SW 1271 (cell line): ENCODE data around the gene DCTN3.
"Not testable (repeated sequence)": the region's sequence is repeated elsewhere in the genome, so short reads cannot be mapped to it uniquely, and the experiment has no call there.

Experiments
- DNase-seq, 2 experiments: peaks; one replicate each; lab custom pipeline; 2025; lab: John Stamatoyannopoulos, UW

The DCTN3 gene

DNA sequence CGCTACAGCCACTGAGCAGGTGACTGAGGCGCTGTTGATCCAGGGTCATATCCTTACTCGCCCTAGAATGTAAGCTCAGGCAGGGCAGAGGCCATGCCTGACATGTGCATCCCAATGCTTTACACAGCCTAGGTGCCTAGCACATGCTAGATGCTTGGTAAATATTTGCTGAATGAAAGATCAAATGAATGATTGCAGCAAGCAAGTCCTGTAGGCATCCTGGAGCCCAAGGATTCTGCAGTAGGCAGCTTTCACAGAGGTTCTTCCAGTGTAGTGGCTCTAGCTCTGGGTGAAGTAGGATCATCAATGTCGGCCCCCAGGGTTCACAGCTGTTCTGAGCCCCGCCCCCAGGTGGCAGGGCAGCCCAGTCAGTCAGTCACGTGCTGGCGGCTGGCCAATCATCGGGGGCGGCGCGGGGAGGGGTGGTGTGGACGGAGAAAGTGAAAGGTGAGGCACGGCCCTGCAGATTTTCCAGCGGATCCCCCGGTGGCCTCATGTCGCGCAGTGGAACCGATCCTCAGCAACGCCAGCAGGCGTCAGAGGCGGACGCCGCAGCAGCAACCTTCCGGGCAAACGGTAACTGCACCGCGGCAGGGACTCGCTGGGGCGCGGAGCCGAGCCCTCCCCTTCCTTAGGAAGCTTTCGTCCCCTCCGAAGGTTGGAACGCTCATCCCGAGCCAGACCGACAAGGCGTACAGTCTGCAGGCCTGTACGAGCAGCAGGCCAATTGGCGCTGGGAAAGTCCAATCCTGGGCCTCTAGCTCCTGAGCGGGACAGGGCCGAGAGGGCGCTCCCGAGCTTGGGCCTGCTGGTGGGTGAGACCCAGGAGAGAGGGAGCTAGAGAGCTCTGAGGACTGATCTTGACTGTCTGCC is 26.2 kb upstream of the DCTN3 start, which contains the start of gene GALT:
TSS of gene GALT (plus strand) at position 465 of the 873 bp plus-strand sequence. CDS start at position 495, 30 bp downstream.
- peak; percentile 51 to 75 for DNase-seq

DNA sequence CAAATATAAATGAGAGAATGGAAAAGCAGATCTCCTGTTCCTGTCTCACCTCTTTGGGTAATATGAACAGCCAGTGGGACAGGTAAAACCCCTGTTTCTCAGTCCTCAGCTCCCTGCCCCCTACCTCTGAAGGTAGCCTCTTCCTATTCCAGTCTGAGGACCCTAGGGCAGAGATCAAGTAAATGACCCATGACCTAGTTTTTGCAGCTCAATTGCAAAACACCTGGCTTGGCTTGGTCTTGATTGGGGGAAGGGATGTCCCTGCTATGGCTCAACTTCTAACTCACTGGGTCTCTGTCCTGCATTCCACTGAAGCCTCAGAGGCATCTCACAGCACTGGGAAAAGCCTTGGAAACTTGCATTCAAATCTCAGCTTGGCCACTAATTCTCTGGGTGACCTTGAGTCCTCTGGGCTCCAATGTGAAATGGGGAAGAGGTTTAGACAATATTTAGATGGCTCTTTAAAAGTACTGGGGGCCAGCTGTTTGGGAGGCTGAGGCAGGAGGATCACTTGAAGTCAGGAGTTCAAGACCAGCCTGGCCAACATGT is 24.5 kb upstream of the DCTN3 start:
- no peak for DNase-seq

DNA sequence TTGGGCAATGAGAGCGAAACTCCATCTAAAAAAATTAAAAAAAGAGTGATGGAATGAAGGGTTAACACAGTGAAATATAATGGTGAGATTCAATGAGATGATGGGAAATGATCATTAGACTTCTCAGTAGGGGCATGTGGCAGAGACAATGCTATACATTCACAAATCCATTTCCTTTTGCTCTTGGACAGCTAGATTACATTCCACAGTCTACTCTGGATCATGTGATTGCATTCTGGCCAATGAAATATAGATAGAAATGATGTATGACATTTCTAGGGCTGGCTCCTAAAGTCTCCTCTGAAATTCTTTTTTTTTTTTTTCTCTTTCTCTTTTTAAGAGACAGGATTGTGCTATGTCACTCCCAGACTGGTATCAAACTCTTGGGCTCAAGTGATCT is 22.4 kb upstream of the DCTN3 start:
- DNase-seq, result no peak

DNA sequence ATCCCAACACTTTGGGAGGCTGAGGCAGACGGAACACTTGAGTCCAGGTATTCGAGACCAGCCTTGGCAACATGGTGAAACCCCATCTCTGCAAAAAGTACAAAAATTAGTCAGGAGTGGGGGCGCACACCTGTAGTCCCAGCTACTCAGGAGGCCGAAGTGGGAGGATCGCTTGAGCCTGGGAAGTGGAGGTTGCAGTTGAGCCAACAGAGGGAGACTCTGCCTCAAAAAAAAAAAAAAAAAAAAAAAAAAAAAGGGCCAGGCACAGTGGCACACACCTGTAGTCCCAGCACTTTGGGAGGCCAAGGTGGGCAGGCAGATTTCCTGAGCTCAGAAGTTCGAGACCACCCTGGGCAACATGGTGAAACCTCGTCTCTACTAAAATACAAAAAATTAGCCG is 19.0 kb upstream of the DCTN3 start:
- not testable (repeated sequence) for DNase-seq

DNA sequence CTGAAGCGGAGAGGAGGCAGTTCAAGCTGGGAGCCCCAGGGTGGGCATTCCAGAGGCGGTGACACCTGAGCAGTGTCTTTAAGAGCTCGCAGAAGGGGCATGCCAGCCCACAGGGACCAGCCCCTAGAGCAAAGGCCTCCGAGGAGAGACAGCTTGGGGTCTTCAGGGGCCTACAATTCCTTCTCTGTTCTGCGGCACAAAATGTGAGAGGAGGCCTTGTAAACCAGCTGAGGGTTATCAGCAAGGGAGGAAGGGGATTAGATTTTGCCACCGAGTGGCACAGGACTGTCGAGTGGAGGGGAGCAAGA is 17.8 kb upstream of the DCTN3 start:
- DNase-seq, result no peak

DNA sequence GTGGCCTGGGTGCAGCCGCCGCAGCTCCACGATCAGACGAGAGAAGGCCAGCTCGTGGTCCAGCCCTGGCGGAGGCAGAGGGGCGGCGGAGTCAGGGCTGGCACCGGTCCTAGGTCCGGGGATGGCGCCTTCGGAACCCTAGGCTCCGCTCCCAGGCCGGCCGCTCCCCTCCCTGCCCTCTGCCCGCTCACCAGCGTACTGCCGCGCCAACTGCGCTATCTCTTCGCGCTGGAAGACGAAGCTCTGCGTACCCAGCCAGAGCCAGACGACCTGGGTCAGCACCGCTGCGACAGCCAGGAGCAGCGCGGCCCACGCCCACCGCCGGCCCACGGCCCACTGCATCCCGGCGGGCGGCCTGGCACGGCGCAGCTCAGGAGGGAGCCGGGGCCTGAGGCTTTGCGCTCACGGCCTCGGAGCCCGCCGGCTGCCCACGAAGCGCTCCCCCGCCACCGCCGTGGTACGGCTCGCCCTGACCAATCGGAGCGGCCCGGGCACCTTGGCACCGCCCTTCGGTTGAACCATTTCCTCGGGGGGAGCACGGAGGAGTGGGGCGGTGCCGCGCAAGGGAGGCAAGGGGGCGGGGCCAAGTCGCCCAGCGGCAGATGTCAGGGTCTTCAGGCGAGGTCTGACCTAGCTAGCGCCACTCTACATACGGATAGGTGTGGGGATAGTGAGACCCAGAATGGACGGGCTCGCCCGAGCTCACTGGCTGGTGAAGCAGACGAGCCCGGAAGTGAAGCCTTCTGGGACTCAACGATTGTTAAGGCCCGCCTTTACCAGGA is 17.3 kb upstream of the DCTN3 start, which contains the start of gene SIGMAR1:
TSS of gene SIGMAR1 (minus strand) at position 432 of the 782 bp plus-strand sequence. CDS start at position 342, 90 bp downstream.
- peak; percentile 43 to 78 for DNase-seq

DNA sequence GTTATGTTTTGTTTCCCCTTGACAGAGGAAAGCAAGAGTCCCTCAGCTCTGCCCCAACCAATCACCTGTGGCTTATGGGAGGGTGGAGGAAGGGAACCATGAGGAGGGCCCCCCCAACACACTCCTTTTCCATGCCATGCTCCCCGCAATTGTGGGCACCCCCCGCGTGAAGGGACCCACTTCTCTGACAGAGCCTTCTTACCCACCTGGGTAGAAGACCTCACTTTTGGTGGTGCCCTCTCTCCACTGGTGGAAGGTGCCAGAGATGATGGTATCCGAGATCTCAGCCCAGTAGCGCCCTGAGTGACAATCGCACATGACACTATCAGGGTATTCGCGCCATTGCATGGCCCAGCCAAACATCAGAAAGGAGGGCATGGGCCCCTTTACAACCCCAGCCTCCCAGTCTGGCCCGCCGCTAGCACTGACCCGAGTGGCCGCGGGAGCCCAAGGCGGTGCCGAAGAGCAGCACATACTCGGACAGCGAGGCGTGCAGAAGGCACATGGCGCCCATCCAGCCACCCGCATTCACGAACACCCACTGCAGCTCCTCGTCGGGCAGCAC is 16.6 kb upstream of the DCTN3 start:
- DNase-seq, result no peak

DNA sequence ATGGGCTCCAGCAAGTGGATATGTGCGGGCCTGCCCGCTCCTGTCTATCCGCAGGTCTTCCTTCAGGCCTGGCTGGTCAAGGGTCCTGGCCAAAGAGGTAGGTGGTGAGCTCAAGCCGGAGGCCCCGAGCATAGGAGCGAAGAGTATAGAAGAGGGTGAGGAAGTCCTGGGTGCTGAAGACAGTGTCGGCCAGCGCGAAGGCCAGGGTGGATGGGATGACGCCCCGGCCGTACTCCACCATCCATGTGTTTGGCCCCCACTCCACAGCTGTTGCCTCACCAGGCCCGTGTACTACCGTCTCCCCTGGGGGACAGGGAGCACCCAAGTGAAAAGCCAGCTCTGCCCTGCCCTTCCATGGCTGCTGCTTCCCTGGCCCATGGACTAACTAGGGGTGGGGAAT is 15.3 kb upstream of the DCTN3 start:
- no peak for DNase-seq

DNA sequence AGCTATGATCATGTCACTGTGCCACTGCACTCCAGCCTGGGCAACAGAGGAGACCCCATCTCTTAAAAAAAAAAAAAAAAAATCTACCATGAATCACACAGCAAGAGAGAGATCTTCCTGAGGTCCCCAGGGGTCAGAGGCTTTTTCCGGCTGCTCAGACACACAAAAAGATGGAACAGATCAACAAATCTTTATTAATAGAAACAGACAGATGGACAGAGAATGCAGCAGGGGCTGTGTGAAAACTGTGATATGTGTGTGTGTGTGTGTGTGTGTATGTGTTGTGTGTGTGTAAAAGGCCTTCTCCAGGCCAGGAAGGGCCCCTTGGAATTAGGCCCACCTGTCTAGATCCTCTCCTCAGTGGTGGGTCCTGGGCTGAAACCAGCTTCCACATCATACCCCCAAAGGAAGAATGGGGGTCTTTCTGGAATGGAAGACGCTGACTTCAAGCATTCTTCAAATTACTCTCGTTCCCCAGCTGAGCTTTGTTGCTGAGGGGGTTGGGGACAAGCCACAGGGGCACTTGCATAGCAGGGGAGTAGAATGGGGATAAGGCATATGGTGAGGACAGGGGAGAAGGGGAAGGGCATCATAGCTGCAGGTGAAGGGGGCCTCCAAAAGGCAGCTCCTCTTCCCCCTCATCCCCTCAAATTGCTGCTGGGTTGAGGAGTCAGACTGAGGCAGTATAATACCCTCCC is 14.4 kb upstream of the DCTN3 start:
- no peak for DNase-seq

DNA sequence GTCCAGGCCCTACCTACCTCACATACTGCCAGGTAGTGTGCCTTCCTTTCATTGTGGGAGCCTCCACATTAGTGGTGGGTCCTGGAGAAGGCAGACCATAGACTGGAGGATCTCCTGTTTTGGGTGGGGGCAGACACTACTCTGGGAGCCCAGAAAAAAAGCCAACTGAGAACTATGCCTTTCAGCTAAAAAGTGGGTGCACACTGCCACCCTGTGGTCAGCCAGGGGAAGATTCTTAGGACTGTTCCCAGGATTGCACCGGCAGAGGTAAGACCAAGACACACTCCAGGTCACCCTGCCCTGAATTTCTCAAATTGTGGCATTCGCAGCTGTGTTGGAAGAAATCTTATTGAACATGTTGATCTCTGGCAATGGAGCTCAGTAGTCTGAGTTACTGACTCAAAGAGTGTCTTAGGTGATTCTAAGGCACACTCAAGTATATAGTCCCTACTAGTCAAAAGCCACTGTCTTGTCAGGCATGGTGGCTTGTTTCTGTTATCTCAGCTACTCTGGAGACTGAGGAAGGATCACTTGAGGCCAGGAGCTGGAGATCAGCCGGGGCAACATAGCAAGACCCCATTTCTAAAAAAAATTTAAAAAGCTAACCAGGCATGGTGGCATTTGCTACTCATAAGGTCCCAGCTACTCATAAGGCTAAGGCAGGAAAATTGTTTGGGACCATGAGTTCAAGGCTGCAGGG is 13.7 kb upstream of the DCTN3 start:
- DNase-seq, result peak in 1 of 2 experiments; percentile 52

DNA sequence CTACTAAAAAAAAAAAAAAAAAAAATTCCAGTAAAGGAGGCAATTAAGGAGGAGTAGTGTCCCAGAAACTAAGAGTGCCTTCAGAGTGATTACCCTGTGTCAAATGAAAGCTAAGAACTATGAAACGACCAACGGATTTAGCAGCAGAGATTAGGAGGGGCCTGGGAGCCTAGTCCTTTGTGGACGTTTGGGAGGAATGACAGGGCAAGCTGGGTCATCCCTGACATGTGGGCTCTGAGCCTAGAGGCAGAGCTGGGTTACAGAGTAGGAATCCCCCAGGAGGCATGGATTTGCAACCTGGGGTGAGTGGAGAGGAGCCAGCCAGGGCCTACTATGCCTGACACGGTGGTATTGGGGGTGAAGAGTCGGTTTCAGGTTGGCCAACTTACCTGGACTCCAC is 12.9 kb upstream of the DCTN3 start:
- no peak for DNase-seq

DNA sequence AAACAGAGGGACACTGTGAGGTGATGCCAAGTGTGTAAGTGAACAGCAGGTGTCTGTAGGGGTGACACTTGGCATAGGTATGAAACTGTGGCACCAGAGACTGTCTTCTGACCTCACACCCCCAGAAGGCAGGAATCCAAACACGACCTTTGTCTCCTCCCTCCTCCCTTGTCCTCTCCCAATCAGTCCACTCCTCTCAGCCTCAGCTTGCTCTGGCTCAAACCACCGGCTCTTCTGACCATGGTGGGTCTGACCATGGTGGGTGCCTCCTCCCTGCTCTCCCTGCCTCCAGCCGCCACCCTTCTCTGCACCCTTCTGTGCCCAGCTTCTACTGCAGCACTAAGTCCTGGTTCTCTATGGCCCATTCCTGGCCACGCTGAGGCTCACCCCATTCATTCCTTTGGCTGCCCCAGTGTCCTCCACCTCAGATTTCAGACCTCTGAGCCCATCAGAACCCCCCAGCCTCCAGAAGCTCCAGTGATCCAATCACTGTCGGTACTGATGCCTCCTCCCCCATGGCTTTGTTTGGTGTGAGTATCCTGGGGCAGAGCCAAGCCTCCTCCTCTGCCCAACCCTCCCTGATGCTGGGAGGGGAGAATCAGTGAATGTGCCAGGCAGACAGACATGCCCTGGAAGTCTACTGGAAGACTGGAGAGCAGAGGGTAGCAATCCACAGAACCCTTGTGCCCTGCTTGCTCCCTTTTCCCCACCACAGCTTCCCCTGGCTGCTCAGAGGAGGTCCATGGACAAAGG is 10.3 kb upstream of the DCTN3 start:
- no peak for DNase-seq

DNA sequence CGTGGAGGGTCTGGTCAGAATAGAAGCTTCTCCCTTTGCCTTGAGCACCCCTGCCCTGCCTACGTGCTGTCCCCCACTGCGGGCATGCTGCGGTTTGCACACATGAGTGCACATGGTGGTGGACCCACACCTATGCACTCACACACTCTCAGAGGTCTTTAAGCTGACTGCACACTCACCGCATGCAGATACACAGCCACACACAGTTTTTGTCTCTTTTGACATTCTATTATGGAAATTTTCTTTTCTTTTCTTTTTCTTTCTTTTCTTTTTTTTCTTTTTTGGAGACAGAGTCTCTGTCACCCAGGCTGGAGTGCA is 9.2 kb upstream of the DCTN3 start:
- DNase-seq, result no peak

DNA sequence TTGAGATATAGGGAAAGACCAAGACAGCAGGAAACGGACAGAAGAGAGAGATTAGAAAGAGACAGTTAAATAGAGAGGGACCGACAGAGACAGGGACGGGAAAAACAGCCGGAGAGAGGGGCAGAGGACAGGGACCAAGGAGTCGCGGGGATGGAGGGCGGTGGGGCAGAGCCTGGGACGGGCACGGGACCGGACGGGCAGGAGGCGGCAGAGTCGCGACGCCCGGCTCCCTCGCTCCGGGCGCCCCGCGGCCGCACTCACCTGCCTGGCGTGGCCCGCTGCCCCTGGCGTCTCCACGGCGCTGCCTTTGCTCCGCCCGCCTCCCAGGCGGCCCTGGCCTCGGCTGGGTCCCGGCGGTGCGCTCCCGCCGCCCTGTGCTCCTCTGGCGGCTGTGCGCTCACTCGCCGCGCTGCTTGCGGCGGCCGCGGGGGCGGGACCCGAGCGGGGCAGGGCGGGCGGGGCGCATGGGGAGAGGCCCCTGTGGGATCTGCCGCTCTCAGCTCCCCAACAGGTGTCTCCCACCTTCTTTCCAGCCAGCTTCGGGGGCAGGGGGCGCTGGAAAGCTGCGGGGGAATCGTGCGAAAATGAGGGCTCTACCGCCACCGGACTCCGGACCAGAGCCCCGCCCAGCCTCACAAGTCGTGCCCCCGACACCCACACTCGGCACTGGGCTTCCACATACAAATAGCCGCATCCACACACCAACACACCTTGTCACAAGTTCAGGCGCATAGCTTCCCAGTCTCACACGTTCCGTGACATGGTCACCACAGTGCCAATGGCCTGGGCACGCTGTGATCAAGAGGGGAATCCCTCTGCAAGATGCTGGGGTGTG is 8.6 kb upstream of the DCTN3 start, which contains the start of gene ARID3C:
TSS of gene ARID3C (minus strand) at position 411 of the 835 bp plus-strand sequence. CDS start 1,052 bp downstream, outside the sequence.
- no peak for DNase-seq

DNA sequence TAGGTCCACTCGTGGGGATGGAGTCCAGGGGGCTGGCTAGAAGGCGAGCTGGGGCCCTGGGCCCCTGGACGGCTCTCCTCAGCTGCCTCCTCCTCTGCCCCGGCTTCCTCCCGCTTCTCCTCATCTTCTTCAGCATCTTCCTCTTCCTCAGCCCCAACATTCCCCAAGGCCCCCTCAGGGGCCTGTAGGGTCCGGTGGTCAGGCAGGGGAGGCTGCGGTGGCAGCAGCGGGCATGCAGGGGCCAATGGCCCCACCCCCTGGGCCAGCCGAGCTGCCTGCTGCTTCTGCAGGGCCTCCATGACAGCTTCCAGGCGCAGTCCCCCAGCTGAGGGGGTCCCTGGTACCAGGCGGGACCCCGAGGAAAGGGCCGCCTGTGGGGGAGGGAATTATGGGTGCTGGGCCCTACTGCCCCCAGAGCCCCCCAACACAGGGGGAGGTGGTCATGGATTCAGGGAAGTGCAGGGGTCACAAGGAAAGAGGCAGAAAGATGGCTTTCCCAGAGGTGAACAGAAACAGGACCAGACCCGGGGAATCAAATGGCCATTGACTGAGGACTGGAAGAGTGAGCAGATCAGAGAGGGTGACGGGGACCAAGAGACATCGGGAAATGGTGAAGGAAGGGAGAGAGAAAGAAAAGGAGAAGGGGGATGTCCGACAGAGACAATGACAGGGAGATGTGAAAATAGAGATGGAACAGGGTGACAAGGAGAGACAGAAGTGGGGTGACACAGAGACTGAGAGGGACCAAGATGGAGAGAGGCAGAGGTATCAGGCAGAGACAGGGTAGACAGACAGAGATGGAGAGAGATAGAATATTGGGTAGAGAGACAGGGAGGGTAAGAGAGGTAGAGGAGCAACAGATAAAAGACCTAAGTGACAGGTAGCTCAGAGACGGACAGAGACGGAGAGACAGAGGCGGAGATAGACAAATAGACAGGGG is 7.7 kb upstream of the DCTN3 start:
- no peak for DNase-seq

DNA sequence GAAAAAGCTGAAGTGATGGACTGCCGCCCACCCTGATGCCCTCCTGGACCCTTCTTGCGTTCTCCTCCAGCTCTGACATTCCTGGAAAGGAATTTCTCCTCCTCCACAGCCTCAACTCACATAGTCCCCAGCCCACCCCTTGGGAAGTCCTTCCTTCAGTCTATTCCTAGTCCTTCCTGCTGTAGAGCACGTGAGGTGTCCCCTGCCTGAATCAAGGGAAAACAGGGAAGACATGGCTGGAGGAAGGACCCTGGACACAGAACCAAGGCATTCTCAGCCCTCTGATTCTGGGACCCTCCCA is 4.8 kb upstream of the DCTN3 start:
- DNase-seq, result no peak

DNA sequence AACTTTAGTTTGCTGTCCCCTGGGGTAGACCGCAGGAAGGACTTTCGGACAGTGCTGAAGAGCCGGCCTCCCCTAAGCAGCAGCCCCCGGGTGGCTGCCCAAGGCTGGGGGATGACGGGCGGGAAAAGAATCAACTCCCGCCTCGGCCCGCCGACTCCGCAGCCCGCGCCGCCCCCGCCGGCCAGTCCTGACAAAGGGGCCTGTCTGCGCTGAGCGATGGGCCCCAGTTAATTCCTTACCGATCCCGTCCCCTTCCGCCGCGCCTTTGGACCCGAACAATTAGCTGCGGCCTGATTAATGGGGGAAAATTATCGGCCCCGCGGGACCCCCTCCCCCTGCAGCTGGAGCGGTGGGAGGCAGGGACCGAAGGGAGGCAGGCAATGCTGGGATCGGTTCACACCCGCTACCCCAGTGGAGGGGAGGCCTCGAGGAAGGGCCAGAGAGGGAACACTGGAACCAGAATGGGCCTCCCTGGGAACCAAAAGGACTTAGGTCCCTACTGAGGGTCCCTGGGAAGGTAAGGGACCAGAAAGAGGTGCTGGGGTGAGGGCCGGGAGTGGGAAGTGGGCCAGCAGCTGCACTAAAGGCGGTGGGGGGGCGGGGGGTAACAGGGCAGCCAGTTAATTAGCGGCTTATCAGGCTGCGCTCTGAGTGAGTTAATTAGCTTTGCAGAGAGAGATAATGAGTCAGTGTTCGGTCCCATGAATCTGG is 4.3 kb upstream of the DCTN3 start:
- no peak for DNase-seq
